GM21447 (cell line): ENCODE data around the gene ETS1.

ENCODE experiments used
- ATAC-seq: cut with Tn5 transposase; IDR thresholded peaks from one replicate; pipeline ENCODE4 v1.9.1; 2021; ENCODE audit not compliant: unreplicated experiment

ETS1 gene

GRCh38 chr11:128619007-128619406, 31.6 kb upstream of the ETS1 start:
- no peak for ATAC-seq

GRCh38 chr11:128618603-128619002, 31.2 kb upstream of the ETS1 start:
- ATAC-seq = no peak

GRCh38 chr11:128616161-128616560, 28.8 kb upstream of the ETS1 start:
- no peak for ATAC-seq

GRCh38 chr11:128615612-128616011, 28.3 kb upstream of the ETS1 start:
- ATAC-seq = no peak

- ATAC-seq = no peak
These were observed 27.7 kb upstream of the ETS1 start for GRCh38 chr11:128615076-128615475.

GRCh38 chr11:128614026-128614425, 26.7 kb upstream of the ETS1 start:
- no peak for ATAC-seq

- no peak for ATAC-seq
These were observed 26.1 kb upstream of the ETS1 start for GRCh38 chr11:128613300-128613995.

GRCh38 chr11:128610721-128611617, 23.6 kb upstream of the ETS1 start:
- ATAC-seq = peak; percentile 97

- no peak for ATAC-seq
These were observed 22.4 kb upstream of the ETS1 start for GRCh38 chr11:128609785-128610184.

GRCh38 chr11:128608746-128609407, 21.5 kb upstream of the ETS1 start:
- ATAC-seq = no peak

- no peak for ATAC-seq
These were observed 20.5 kb upstream of the ETS1 start for GRCh38 chr11:128607819-128608218.

- ATAC-seq = no peak
These were observed 17.4 kb upstream of the ETS1 start for GRCh38 chr11:128604723-128605122.

- no peak for ATAC-seq
These were observed 16.5 kb upstream of the ETS1 start for GRCh38 chr11:128603752-128604414.

GRCh38 chr11:128603003-128603696, 15.8 kb upstream of the ETS1 start:
- ATAC-seq = no peak

- ATAC-seq = no peak
These were observed 12.4 kb upstream of the ETS1 start for GRCh38 chr11:128599729-128600128.

- ATAC-seq = no peak
These were observed 11.3 kb upstream of the ETS1 start for GRCh38 chr11:128598506-128599150.

GRCh38 chr11:128598096-128598495, 10.7 kb upstream of the ETS1 start:
- ATAC-seq = no peak

GRCh38 chr11:128597209-128597608, 9.9 kb upstream of the ETS1 start:
- no peak for ATAC-seq

- ATAC-seq = peak; percentile 58
These were observed 8.9 kb upstream of the ETS1 start for GRCh38 chr11:128596250-128596649.

GRCh38 chr11:128595775-128596174, 8.4 kb upstream of the ETS1 start:
- ATAC-seq = no peak
